Epithelial cell of proximal tubule (primary cell): ENCODE data around the gene PTPN2. TPM values are rescaled to one million over a fixed set of nuclear protein-coding genes. Genes with fewer than 3 reads are reported as not detected.
"Not testable (repeated sequence)": the region's sequence is repeated elsewhere in the genome, so short reads cannot be mapped to it uniquely, and the experiment has no call there.

Source experiments
- DNase-seq: peaks from one replicate; pipeline ENCODE4 v3.0.0-alpha.2; 2011; ENCODE audit warnings: low read depth
- H3K4me3 ChIP-seq: 2 replicates; pipeline ENCODE4 v1.5.1; 2011; ENCODE audit warnings: low read depth, mild to moderate bottlenecking, low read length
- CTCF ChIP-seq: conservative IDR thresholded peaks from 2 replicates; pipeline ENCODE4 v1.5.1; 2012; ENCODE audit warnings: low read depth, mild to moderate bottlenecking, low read length
- total RNA-seq: library from RNA; depleted of rRNA; stranded (reverse); fragments of >200 nt; gene quantifications from 2 replicates; pipeline ENCODE4 v1.2.3, GENCODE V29; 2015

PTPN2 gene
- total RNA-seq, 1 donor from 2014 or later, result 54.0 TPM

- TF ChIP-seq CTCF, result no peak
- no peak for DNase-seq
- H3K4me3 ChIP-seq, result no peak overlapping the region
These were observed 106.5 kb downstream of the PTPN2 start for GRCh38 chr18:12777500-12777944.

GRCh38 chr18:12776821-12777471 is 107.1 kb downstream of the PTPN2 start:
- DNase-seq, result no peak
- no peak overlapping the region for H3K4me3 ChIP-seq
- TF ChIP-seq CTCF, result no peak

- H3K4me3 ChIP-seq, DNase-seq: not testable (repeated sequence)
These were observed 107.6 kb downstream of the PTPN2 start for GRCh38 chr18:12776415-12776814.

GRCh38 chr18:12774982-12775381 is 109.1 kb downstream of the PTPN2 start:
- DNase-seq, result no peak
- no peak for TF ChIP-seq CTCF
- no peak overlapping the region for H3K4me3 ChIP-seq

- no peak overlapping the region for H3K4me3 ChIP-seq
- no peak for TF ChIP-seq CTCF
- DNase-seq, result no peak
These were observed 110.7 kb downstream of the PTPN2 start for GRCh38 chr18:12773369-12773768.

GRCh38 chr18:12772111-12772510 is 111.9 kb downstream of the PTPN2 start:
- no peak overlapping the region for H3K4me3 ChIP-seq
- DNase-seq, result no peak
- no peak for TF ChIP-seq CTCF

- no peak overlapping the region for H3K4me3 ChIP-seq
- DNase-seq, result no peak
- no peak for TF ChIP-seq CTCF
These were observed 113.4 kb downstream of the PTPN2 start for GRCh38 chr18:12770469-12771219.
